ENCODE results near the gene TBC1D25.
"Not testable (repeated sequence)": the region's sequence is repeated elsewhere in the genome, so short reads cannot be mapped to it uniquely, and the experiment has no call there.

Gene TBC1D25

GRCh38 chrX:48516285-48516684, 23.2 kb upstream of the TBC1D25 start:
- DNase-seq = no peak

- DNase-seq = no peak
These were observed 22.5 kb upstream of the TBC1D25 start for GRCh38 chrX:48516987-48517386.

- not testable (repeated sequence) for DNase-seq
These were observed 20.0 kb upstream of the TBC1D25 start for GRCh38 chrX:48519481-48519880.

GRCh38 chrX:48520455-48520854, 19.1 kb upstream of the TBC1D25 start:
- DNase-seq = no peak

- no peak for DNase-seq
These were observed 18.6 kb upstream of the TBC1D25 start for GRCh38 chrX:48520976-48521352.

- peak; percentile 85 to 94 (median 92) for DNase-seq
These were observed 17.9 kb upstream of the TBC1D25 start, which contains the start of gene EBP for GRCh38 chrX:48521353-48522243. Gene EBP, plus strand, starts transcription at chrX:48521808. Its CDS starts 1,964 bp downstream, at chrX:48523772.

GRCh38 chrX:48522291-48522690, 17.2 kb upstream of the TBC1D25 start:
- DNase-seq = no peak

- no peak for DNase-seq
These were observed 15.8 kb upstream of the TBC1D25 start for GRCh38 chrX:48523682-48524081.

- DNase-seq = not testable (repeated sequence)
These were observed 13.7 kb upstream of the TBC1D25 start for GRCh38 chrX:48525853-48526252.

- DNase-seq = no peak
These were observed 8.8 kb upstream of the TBC1D25 start for GRCh38 chrX:48530736-48531135.

- DNase-seq = no peak
These were observed 8.1 kb upstream of the TBC1D25 start for GRCh38 chrX:48531358-48531959.

GRCh38 chrX:48532161-48532560, 7.4 kb upstream of the TBC1D25 start:
- DNase-seq = no peak

- DNase-seq = no peak
These were observed 6.3 kb upstream of the TBC1D25 start for GRCh38 chrX:48533165-48533564.

- DNase-seq = no peak
These were observed 721 bp upstream of the TBC1D25 start for GRCh38 chrX:48538641-48539344.

- DNase-seq = peak; percentile 27 to 80 (median 60)
These were observed 488 bp downstream of the TBC1D25 start for GRCh38 chrX:48540028-48540375.

- DNase-seq = no peak
These were observed 966 bp downstream of the TBC1D25 start for GRCh38 chrX:48540480-48540879.

- DNase-seq = no peak
These were observed 1.8 kb downstream of the TBC1D25 start for GRCh38 chrX:48541140-48541814.

- DNase-seq = no peak
These were observed 9.4 kb downstream of the TBC1D25 start for GRCh38 chrX:48548871-48549270.

GRCh38 chrX:48555731-48556325, 16.3 kb downstream of the TBC1D25 start:
- not testable (repeated sequence) for DNase-seq

- DNase-seq = no peak
These were observed 18.8 kb downstream of the TBC1D25 start for GRCh38 chrX:48558271-48558670.

GRCh38 chrX:48559636-48560035, 20.1 kb downstream of the TBC1D25 start:
- DNase-seq = no peak

GRCh38 chrX:48560056-48560455, 20.5 kb downstream of the TBC1D25 start:
- DNase-seq = no peak

- no peak for DNase-seq
These were observed 21.2 kb downstream of the TBC1D25 start for GRCh38 chrX:48560681-48561080.
